Uterus (tissue), 4 donors: ENCODE measurements around the gene BSN. TPM values are rescaled to one million over a fixed set of nuclear protein-coding genes. Genes with fewer than 3 reads are reported as not detected.

Source experiments
- DNase-seq, 2 donors: peaks; one replicate each; pipeline ENCODE4 v3.0.0-alpha.2; 2019 to 2020
- H3K27ac ChIP-seq, 2 donors: fragments of 200-600 bp; sonication (generic); 1 replicate in 1 of 2; 2 replicates in 1 of 2; pipeline ENCODE4 v1.5.1; 2016 to 2018
- H3K27me3 ChIP-seq, 2 donors: fragments of 200-600 bp; sonication (generic); one replicate each; pipeline ENCODE4 v1.5.1; 2018 to 2019; ENCODE audit warnings: control low read depth in 1 of 2
- H3K36me3 ChIP-seq, 2 donors: fragments of 200-600 bp; sonication (generic); one replicate each; pipeline ENCODE4 v1.5.1; 2019; ENCODE audit warnings: control low read depth in 1 of 2
- H3K4me1 ChIP-seq, 2 donors: fragments of 200-600 bp; sonication (generic); one replicate each; pipeline ENCODE4 v1.5.1; 2018 to 2019; ENCODE audit warnings: control low read depth in 1 of 2
- H3K4me3 ChIP-seq, 2 donors: fragments of 200-600 bp; sonication (generic); 1 replicate in 1 of 2; 2 replicates in 1 of 2; pipeline ENCODE4 v1.5.1; 2018 to 2019; ENCODE audit warnings: mild to moderate bottlenecking in 1 of 2
- H3K9me3 ChIP-seq, 2 donors: fragments of 200-600 bp; sonication (generic); one replicate each; pipeline ENCODE4 v1.5.1; 2019; ENCODE audit warnings: control low read depth in 1 of 2
- POLR2A ChIP-seq, 2 donors: fragments of 450-650 bp; IDR thresholded peaks; one replicate each; pipeline ENCODE4 v1.6.1; 2016; ENCODE audit warnings: antibody characterized with exemption in 2 of 2, mild to moderate bottlenecking in 1 of 2, moderate library complexity in 1 of 2
- intact Hi-C: fragments of 100-400 bp; cut with DNase I; formaldehyde crosslinking; loops from one replicate; pipeline ENCODE4 v1.15.1; 2023; ENCODE audit warnings: low total_unique reads
- total RNA-seq, 4 donors: library from RNA; depleted of rRNA in 3 of 4; stranded (reverse); fragments of >200 nt in 3 of 4; gene quantifications; one replicate each; pipeline versions ENCODE4 v1.1.0 to v1.2.4, GENCODE V29; 2014 to 2023
- TF ChIP-seq, protein P1 (sequence below), 4 experiments: fragments of 200-600 bp in 2 of 4; fragments of 450-650 bp in 2 of 4; sonication (generic) in 2 of 4; IDR thresholded peaks; one replicate each; pipeline ENCODE4 v1.5.1; 2016 to 2019; ENCODE audit warnings: antibody characterized with exemption in 4 of 4, mild to moderate bottlenecking in 2 of 4, moderate library complexity in 1 of 4
- donor health status: DM: yes; HTN: yes; CAD: no.

BSN gene, protein sequence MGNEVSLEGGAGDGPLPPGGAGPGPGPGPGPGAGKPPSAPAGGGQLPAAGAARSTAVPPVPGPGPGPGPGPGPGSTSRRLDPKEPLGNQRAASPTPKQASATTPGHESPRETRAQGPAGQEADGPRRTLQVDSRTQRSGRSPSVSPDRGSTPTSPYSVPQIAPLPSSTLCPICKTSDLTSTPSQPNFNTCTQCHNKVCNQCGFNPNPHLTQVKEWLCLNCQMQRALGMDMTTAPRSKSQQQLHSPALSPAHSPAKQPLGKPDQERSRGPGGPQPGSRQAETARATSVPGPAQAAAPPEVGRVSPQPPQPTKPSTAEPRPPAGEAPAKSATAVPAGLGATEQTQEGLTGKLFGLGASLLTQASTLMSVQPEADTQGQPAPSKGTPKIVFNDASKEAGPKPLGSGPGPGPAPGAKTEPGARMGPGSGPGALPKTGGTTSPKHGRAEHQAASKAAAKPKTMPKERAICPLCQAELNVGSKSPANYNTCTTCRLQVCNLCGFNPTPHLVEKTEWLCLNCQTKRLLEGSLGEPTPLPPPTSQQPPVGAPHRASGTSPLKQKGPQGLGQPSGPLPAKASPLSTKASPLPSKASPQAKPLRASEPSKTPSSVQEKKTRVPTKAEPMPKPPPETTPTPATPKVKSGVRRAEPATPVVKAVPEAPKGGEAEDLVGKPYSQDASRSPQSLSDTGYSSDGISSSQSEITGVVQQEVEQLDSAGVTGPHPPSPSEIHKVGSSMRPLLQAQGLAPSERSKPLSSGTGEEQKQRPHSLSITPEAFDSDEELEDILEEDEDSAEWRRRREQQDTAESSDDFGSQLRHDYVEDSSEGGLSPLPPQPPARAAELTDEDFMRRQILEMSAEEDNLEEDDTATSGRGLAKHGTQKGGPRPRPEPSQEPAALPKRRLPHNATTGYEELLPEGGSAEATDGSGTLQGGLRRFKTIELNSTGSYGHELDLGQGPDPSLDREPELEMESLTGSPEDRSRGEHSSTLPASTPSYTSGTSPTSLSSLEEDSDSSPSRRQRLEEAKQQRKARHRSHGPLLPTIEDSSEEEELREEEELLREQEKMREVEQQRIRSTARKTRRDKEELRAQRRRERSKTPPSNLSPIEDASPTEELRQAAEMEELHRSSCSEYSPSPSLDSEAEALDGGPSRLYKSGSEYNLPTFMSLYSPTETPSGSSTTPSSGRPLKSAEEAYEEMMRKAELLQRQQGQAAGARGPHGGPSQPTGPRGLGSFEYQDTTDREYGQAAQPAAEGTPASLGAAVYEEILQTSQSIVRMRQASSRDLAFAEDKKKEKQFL (N-terminal part only)
- total RNA-seq: under 1 TPM; 0.29 to 0.95 (median 0.60) TPM

DNA sequence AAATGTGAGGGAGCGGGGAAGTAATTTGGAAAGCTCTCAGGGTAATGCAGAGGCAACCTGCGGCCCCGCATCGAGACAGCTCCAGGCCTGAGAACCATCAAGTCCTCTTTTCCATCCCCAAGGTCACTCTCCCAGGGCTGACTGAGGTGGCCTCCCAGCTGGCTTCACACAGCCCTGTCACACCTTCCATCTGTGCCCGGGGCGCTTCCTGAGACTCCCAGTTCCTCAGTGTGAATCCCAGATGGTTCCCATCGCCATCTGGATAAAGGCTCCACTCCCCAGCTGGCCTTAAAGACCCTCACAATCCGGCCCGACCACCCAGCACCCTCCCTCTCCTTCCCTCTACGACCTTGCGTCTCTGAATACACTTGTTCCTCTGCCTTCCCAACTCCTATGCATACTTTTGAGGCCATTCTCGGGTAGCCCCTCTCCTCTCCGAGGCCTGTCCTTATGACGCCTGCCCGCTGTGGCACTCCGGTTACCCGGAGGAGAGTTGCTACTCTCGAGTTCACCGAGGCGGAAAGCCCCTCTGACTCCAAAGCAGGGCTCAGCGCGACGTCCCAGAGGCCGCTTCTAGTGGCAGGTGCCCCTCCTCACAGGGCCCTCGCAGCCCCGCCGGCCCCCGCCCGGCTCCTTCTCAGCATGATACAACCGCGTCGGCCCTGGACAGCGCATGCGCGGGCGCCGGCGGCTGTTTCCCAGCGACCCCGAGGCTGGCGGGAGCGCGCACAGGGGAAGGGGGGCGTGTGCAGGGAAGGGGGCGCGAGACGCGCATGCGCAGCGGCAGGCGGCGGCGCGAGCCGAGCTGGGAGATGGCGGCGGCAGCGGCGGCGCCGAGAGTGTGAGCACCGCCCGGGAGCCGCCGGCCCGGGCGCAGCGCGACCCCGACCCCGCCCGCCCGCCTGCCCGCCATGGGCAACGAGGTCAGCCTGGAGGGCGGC, at the start of gene BSN:
TSS of gene BSN (plus strand) at position 786 of the 941 bp plus-strand sequence. CDS start at position 912, 126 bp downstream.
- intact Hi-C loops: no loop called here
- DNase-seq: peak; percentile 90 to 92
- H3K27ac ChIP-seq: peak within 1 kb of the TSS; percentile 58 to 79

DNA sequence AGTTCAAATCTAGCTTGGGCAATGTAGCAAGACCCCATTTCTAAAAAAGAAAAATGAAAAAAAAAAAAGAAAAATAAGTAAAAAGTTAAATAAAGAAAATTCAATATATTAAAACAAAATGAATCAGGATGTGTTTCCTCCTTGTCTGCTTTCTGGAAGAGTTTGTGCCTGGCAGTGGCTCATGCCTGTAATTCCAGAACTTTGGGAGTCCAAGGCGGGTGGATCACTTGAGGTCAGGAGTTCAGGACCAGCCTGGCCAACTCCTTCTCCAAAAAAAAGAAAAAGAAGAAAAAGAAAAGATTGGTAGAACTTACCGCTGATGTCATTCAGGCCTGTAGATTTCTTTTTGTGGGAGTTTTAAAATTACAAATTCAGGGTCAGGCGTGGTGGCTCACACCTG, 47.4 kb upstream of the BSN start:
- no peaks in the 10 kb centered on the region for H3K27me3 ChIP-seq
- no peaks in the 10 kb centered on the region for H3K4me1 ChIP-seq
- H3K9me3 ChIP-seq: no peaks in the 10 kb centered on the region
- H3K36me3 ChIP-seq: no peaks in the 10 kb centered on the region
- TF ChIP-seq, protein P1, sequence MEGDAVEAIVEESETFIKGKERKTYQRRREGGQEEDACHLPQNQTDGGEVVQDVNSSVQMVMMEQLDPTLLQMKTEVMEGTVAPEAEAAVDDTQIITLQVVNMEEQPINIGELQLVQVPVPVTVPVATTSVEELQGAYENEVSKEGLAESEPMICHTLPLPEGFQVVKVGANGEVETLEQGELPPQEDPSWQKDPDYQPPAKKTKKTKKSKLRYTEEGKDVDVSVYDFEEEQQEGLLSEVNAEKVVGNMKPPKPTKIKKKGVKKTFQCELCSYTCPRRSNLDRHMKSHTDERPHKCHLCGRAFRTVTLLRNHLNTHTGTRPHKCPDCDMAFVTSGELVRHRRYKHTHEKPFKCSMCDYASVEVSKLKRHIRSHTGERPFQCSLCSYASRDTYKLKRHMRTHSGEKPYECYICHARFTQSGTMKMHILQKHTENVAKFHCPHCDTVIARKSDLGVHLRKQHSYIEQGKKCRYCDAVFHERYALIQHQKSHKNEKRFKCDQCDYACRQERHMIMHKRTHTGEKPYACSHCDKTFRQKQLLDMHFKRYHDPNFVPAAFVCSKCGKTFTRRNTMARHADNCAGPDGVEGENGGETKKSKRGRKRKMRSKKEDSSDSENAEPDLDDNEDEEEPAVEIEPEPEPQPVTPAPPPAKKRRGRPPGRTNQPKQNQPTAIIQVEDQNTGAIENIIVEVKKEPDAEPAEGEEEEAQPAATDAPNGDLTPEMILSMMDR (IDR thresholded peaks at IDR 0.05): no peak
- TF ChIP-seq POLR2A (IDR thresholded peaks at IDR 0.05): no peak
- no peak overlapping the region for H3K4me3 ChIP-seq
- no peak overlapping the region for H3K27ac ChIP-seq
- intact Hi-C loops: no loop called here
- no peak for DNase-seq

More for the DNA sequence above, at the start of gene BSN:
- Histone ChIP-seq H3K36me3 (no peaks in the 10 kb centered on the region), H3K27me3 (no peaks in the 10 kb centered on the region), H3K9me3 (no peaks in the 10 kb centered on the region), H3K4me3 (peak within 1 kb of the TSS; percentile 54 to 93), H3K4me1 (no peaks in the 10 kb centered on the region)
- TF ChIP-seq, protein P1 (IDR thresholded peaks at IDR 0.05): peak in 1 of 4 experiments; percentile 35
- peak in 1 of 2 donors; percentile 43 for TF ChIP-seq POLR2A (IDR thresholded peaks at IDR 0.05)

DNA sequence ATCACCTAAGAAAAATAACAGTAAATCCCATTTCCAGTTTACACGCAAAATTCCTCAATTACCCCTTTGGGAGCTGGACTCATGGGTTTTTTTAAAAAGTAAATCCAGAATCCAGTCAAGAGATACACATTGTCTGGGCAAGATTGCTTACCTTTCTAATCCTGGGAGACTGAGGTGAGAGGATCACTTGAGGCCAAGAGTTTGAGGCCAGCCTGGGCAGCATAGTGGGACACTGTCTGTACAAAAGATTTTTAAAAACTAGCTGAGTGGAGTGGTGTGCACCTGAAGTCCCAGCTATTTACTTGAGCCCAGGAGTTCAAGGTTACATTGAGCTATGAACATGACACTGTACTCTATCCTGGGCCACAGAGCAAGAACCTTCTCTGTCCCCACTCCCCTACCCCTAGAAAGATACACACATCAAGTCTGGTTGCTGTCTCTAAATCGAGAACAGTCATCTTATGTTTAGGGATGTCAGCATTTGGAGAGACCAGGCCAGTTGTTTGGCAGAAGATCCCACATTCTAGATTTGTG, 45.2 kb upstream of the BSN start:
- DNase-seq: no peak
- Histone ChIP-seq H3K4me1 (no peaks in the 10 kb centered on the region), H3K27ac (no peak overlapping the region), H3K9me3 (no peaks in the 10 kb centered on the region), H3K36me3 (no peaks in the 10 kb centered on the region), H3K27me3 (no peaks in the 10 kb centered on the region), H3K4me3 (no peak overlapping the region)
- intact Hi-C loops: no loop called here
- no peak for TF ChIP-seq POLR2A (IDR thresholded peaks at IDR 0.05)
- TF ChIP-seq, protein P1 (IDR thresholded peaks at IDR 0.05): no peak

DNA sequence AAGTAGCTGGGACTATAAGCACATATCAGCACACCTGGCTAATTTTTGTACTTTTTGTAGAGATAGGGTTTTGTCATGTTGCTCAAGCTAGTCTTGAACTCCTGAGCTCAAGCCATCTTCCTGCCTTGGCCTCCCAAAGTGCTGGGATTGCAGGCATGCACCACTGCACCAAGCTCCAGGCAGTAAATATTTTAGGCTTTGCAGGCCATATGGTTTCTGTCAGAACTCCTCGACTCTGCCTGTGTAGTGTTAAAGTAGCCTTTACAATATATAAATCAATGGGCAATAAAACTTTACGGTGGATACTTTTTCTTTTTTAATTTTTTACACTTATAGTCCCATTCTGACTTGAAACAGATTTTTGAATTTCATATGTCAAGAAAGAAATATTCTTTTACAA, 42.6 kb upstream of the BSN start:
- H3K27ac ChIP-seq: no peak overlapping the region
- H3K4me3 ChIP-seq: no peak overlapping the region
- DNase-seq: no peak
- no peaks in the 10 kb centered on the region for H3K9me3 ChIP-seq
- TF ChIP-seq, protein P1 (IDR thresholded peaks at IDR 0.05): no peak
- TF ChIP-seq POLR2A (IDR thresholded peaks at IDR 0.05): no peak
- no peaks in the 10 kb centered on the region for H3K4me1 ChIP-seq
- no peaks in the 10 kb centered on the region for H3K27me3 ChIP-seq
- intact Hi-C loops: no loop called here
- no peaks in the 10 kb centered on the region for H3K36me3 ChIP-seq
